Central memory CD4-positive, alpha-beta T cell (primary cell): ENCODE results near the gene KCNA2.

Source experiments
- DNase-seq: peaks from one replicate; pipeline ENCODE4 v3.0.0; 2022

Gene KCNA2

GRCh38 chr1:110601332-110601731, 4.8 kb downstream of the KCNA2 start:
- DNase-seq, result no peak

GRCh38 chr1:110600716-110601115, 5.4 kb downstream of the KCNA2 start:
- DNase-seq, result no peak

GRCh38 chr1:110597966-110598365, 8.2 kb downstream of the KCNA2 start:
- no peak for DNase-seq

- no peak for DNase-seq
These were observed 9.8 kb downstream of the KCNA2 start for GRCh38 chr1:110596312-110596711.

- DNase-seq, result no peak
These were observed 10.8 kb downstream of the KCNA2 start for GRCh38 chr1:110595353-110595710.

GRCh38 chr1:110594456-110595352, 11.5 kb downstream of the KCNA2 start:
- no peak for DNase-seq

GRCh38 chr1:110593902-110594301, 12.3 kb downstream of the KCNA2 start:
- no peak for DNase-seq

GRCh38 chr1:110591956-110592355, 14.2 kb downstream of the KCNA2 start:
- no peak for DNase-seq

- DNase-seq, result no peak
These were observed 17.2 kb downstream of the KCNA2 start for GRCh38 chr1:110588991-110589390.

GRCh38 chr1:110588486-110588885, 17.7 kb downstream of the KCNA2 start:
- no peak for DNase-seq

GRCh38 chr1:110587906-110588305, 18.3 kb downstream of the KCNA2 start:
- no peak for DNase-seq

GRCh38 chr1:110585481-110585880, 20.7 kb downstream of the KCNA2 start:
- no peak for DNase-seq

GRCh38 chr1:110584045-110584444, 22.1 kb downstream of the KCNA2 start:
- no peak for DNase-seq

GRCh38 chr1:110583505-110583904, 22.7 kb downstream of the KCNA2 start:
- no peak for DNase-seq

GRCh38 chr1:110582378-110582777, 23.8 kb downstream of the KCNA2 start:
- DNase-seq, result no peak

- no peak for DNase-seq
These were observed 24.4 kb downstream of the KCNA2 start for GRCh38 chr1:110581682-110582145.

GRCh38 chr1:110580244-110580643, 25.9 kb downstream of the KCNA2 start:
- no peak for DNase-seq

GRCh38 chr1:110579460-110579859, 26.7 kb downstream of the KCNA2 start:
- no peak for DNase-seq

- DNase-seq, result no peak
These were observed 29.7 kb downstream of the KCNA2 start for GRCh38 chr1:110576441-110576840.

GRCh38 chr1:110573314-110573713, 32.8 kb downstream of the KCNA2 start:
- DNase-seq, result no peak

- DNase-seq, result no peak
These were observed 33.4 kb downstream of the KCNA2 start for GRCh38 chr1:110572751-110573150.

GRCh38 chr1:110570901-110571300, 35.3 kb downstream of the KCNA2 start:
- no peak for DNase-seq

- DNase-seq, result no peak
These were observed 35.9 kb downstream of the KCNA2 start for GRCh38 chr1:110570307-110570706.

- no peak for DNase-seq
These were observed 39.3 kb downstream of the KCNA2 start for GRCh38 chr1:110566836-110567235.

- no peak for DNase-seq
These were observed 40.6 kb downstream of the KCNA2 start for GRCh38 chr1:110565565-110565964.
